SK-N-SH treated with all-trans-retinoic acid at 6 μM for 48 hours (cell line): ENCODE measurements around the gene ZSWIM7.

ENCODE experiments used
- ATAC-seq: fragments of 200-7000 bp; cut with Tn5 transposase; 3 replicates; pipeline ENCODE4 v1.9.1; 2020; ENCODE audit warnings: mild to moderate bottlenecking, moderate library complexity
- BACH2 ChIP-seq: fragments of 250-450 bp; sonication (Bioruptor Pico); IDR thresholded peaks from 2 replicates; pipeline ENCODE4 v1.9.0; 2021; ENCODE audit warnings: mild to moderate bottlenecking, borderline replicate concordance
- CSDC2 ChIP-seq: fragments of 250-450 bp; sonication (Bioruptor Pico); IDR thresholded peaks from 2 replicates; pipeline ENCODE4 v1.5.0; 2020; ENCODE audit warnings: mild to moderate bottlenecking, moderate library complexity
- CSRNP3 ChIP-seq: fragments of 250-450 bp; sonication (Bioruptor Pico); IDR thresholded peaks from 2 replicates; pipeline ENCODE4 v1.5.1; 2021; ENCODE audit warnings: mild to moderate bottlenecking, moderate library complexity
- GLIS3 ChIP-seq: fragments of 250-450 bp; sonication (Bioruptor Pico); IDR thresholded peaks from 2 replicates; pipeline ENCODE4 v1.5.0; 2020; ENCODE audit warnings: mild to moderate bottlenecking, moderate library complexity
- ISL1 ChIP-seq: fragments of 250-450 bp; sonication (Bioruptor Pico); IDR thresholded peaks from 2 replicates; pipeline ENCODE4 v2.1.2; 2022; ENCODE audit warnings: mild to moderate bottlenecking, moderate library complexity
- OSR1 ChIP-seq: fragments of 250-450 bp; sonication (Bioruptor Pico); IDR thresholded peaks from 2 replicates; pipeline ENCODE4 v1.8.0; 2022; ENCODE audit warnings: moderate library complexity, mild to moderate bottlenecking, inconsistent platforms
- PATZ1 ChIP-seq: fragments of 250-450 bp; sonication (Bioruptor Pico); IDR thresholded peaks from 2 replicates; pipeline ENCODE4 v1.8.0; 2020; ENCODE audit warnings: mild to moderate bottlenecking, moderate library complexity, borderline replicate concordance
- PPARA ChIP-seq: fragments of 250-450 bp; sonication (Bioruptor Pico); IDR thresholded peaks from 2 replicates; pipeline ENCODE4 v1.5.0; 2020; ENCODE audit warnings: mild to moderate bottlenecking, borderline replicate concordance
- RARB ChIP-seq: fragments of 250-450 bp; sonication (Bioruptor Pico); IDR thresholded peaks from 2 replicates; pipeline ENCODE4 v1.8.0; 2021; ENCODE audit warnings: mild to moderate bottlenecking, moderate library complexity
- SNAI2 ChIP-seq: fragments of 250-450 bp; sonication (Bioruptor Pico); IDR thresholded peaks from 2 replicates; pipeline ENCODE4 v1.5.0; 2020; ENCODE audit warnings: mild to moderate bottlenecking, moderate library complexity
- TCF4 ChIP-seq: fragments of 250-450 bp; sonication (Bioruptor Pico); IDR thresholded peaks from 2 replicates; pipeline ENCODE4 v1.8.0; 2021; ENCODE audit warnings: mild to moderate bottlenecking, moderate library complexity, borderline replicate concordance
- TOX ChIP-seq: fragments of 250-450 bp; sonication (Bioruptor Pico); IDR thresholded peaks from 2 replicates; pipeline ENCODE4 v1.8.0; 2021; ENCODE audit warnings: mild to moderate bottlenecking, moderate library complexity, borderline replicate concordance
- TSHZ2 ChIP-seq: fragments of 250-450 bp; sonication (Bioruptor Pico); IDR thresholded peaks from 2 replicates; pipeline ENCODE4 v1.5.0; 2020; ENCODE audit warnings: mild to moderate bottlenecking, moderate library complexity
- ZFP3 ChIP-seq: fragments of 250-450 bp; sonication (Bioruptor Pico); IDR thresholded peaks from 2 replicates; pipeline ENCODE4 v1.5.0; 2020; ENCODE audit warnings: mild to moderate bottlenecking, moderate library complexity
- ZFP30 ChIP-seq: fragments of 450-650 bp; formaldehyde crosslinking; IDR thresholded peaks from 2 replicates; pipeline ENCODE4 v1.5.0; 2022; ENCODE audit warnings: mild to moderate bottlenecking, moderate library complexity
- ZNF70 ChIP-seq: fragments of 450-650 bp; formaldehyde crosslinking; IDR thresholded peaks from 2 replicates; pipeline ENCODE4 v1.5.0; 2020; ENCODE audit warnings: mild to moderate bottlenecking, moderate library complexity
- TF ChIP-seq, protein P1 (sequence below): fragments of 250-450 bp; sonication (Bioruptor Pico); IDR thresholded peaks from 2 replicates; pipeline ENCODE4 v1.5.1; 2020; ENCODE audit warnings: low read depth, mild to moderate bottlenecking, moderate library complexity

Gene ZSWIM7

GRCh38 chr17:15957206-15957605 lies 42.3 kb downstream of the ZSWIM7 start:
- no peak for ATAC-seq
- TF ChIP-seq GLIS3 (CRISPR knock-in tag): no peak
- TF ChIP-seq, protein P1, sequence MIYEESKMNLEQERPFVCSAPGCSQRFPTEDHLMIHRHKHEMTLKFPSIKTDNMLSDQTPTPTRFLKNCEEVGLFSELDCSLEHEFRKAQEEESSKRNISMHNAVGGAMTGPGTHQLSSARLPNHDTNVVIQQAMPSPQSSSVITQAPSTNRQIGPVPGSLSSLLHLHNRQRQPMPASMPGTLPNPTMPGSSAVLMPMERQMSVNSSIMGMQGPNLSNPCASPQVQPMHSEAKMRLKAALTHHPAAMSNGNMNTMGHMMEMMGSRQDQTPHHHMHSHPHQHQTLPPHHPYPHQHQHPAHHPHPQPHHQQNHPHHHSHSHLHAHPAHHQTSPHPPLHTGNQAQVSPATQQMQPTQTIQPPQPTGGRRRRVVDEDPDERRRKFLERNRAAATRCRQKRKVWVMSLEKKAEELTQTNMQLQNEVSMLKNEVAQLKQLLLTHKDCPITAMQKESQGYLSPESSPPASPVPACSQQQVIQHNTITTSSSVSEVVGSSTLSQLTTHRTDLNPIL (CRISPR knock-in tag): no peak
- no peak for TF ChIP-seq ISL1
- TF ChIP-seq PATZ1: no peak
- TF ChIP-seq CSRNP3: no peak
- TF ChIP-seq SNAI2 (CRISPR knock-in tag): no peak
- no peak for TF ChIP-seq PPARA (CRISPR knock-in tag)
- TF ChIP-seq RARB (CRISPR knock-in tag): no peak
- no peak for TF ChIP-seq TOX
- no peak for TF ChIP-seq OSR1 (CRISPR knock-in tag)
- no peak for TF ChIP-seq TCF4

GRCh38 chr17:15955793-15956541 lies 43.5 kb downstream of the ZSWIM7 start:
- ATAC-seq: no peak
- TF ChIP-seq ZFP3 (CRISPR knock-in tag): no peak
- TF ChIP-seq CSDC2 (CRISPR knock-in tag): no peak
- no peak for TF ChIP-seq BACH2 (CRISPR knock-in tag)
- TF ChIP-seq TOX: no peak
- TF ChIP-seq TSHZ2 (CRISPR knock-in tag): no peak
- no peak for TF ChIP-seq GLIS3 (CRISPR knock-in tag)
- TF ChIP-seq RARB (CRISPR knock-in tag): no peak
- no peak for TF ChIP-seq ZFP30 (CRISPR knock-in tag)
- TF ChIP-seq, protein P1 (CRISPR knock-in tag): no peak
- no peak for TF ChIP-seq ZNF70

DNA sequence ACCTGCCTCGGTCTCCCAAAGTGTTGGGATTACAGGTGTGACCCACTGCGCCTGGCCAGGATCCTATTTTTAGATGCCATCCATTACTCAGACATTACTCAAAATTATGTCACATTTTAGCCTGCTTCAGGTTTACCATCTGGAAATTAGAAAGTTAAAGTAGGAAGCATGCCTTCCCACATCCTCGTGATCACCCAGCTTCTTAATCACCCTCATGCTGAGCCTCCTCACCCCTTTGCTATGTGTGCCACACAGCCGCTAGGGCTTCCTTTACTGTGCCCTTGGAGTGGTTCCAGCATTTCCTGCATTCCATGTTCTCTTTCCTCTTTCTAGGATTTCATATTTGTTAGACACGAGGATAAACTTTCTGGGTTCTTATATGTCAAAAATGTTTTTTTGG lies 45.3 kb downstream of the ZSWIM7 start:
- 0 out of 2 replicates have a peak, but pooled peaks have one; percentile 12 for TF ChIP-seq ISL1
- TF ChIP-seq PATZ1: no peak
- TF ChIP-seq TCF4: no peak
- peak; percentile 76 for ATAC-seq
